Measurements from ENCODE around the gene TYR.
"Not testable (repeated sequence)": the region's sequence is repeated elsewhere in the genome, so short reads cannot be mapped to it uniquely, and the experiment has no call there.

The TYR gene

DNA sequence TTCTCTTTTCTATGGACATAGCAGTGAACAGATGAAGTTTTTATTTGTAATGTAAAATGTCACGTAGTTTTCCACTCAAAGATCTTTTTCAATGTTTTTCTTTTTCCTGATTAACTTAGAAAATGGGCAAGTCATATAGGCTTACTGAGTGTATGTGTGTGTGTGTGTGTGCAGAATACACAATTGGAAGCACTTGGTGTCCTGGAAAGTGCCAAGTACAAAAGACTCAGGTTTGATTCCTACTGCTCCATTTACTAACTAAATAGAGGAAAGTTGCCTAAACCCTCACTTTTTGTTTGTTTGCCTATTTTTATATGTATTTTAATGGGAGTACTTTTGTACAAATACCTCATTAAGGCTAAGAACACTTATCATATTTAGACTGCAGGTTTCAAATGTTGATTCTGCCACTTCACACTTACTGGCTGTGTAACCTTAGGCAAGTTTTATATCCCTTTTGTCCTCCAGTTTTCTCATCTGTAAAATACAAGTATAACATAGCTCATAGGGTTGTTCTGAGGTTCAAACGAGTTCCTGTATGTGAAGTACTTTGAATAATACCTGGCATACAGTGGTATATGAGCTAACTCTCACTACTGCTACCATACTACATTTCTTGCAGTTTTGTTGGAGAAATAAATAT lies 90.1 kb downstream of the TYR start:
- H3K4me1 ChIP-seq (ENCODE audit: control insufficient read depth in 1 of 2, insufficient read depth in 1 of 2, low read depth in 1 of 2, low read length in 1 of 2) = no peaks in the 10 kb centered on the region
- H3K36me3 ChIP-seq = no peaks in the 10 kb centered on the region
- no peak overlapping the region for H3K27ac ChIP-seq
- H3K9me3 ChIP-seq = no peaks in the 10 kb centered on the region
- no peak overlapping the region for H3K4me3 ChIP-seq (ENCODE audit: low read depth in 1 of 2, low read length in 1 of 2)
- TF ChIP-seq, protein P1, sequence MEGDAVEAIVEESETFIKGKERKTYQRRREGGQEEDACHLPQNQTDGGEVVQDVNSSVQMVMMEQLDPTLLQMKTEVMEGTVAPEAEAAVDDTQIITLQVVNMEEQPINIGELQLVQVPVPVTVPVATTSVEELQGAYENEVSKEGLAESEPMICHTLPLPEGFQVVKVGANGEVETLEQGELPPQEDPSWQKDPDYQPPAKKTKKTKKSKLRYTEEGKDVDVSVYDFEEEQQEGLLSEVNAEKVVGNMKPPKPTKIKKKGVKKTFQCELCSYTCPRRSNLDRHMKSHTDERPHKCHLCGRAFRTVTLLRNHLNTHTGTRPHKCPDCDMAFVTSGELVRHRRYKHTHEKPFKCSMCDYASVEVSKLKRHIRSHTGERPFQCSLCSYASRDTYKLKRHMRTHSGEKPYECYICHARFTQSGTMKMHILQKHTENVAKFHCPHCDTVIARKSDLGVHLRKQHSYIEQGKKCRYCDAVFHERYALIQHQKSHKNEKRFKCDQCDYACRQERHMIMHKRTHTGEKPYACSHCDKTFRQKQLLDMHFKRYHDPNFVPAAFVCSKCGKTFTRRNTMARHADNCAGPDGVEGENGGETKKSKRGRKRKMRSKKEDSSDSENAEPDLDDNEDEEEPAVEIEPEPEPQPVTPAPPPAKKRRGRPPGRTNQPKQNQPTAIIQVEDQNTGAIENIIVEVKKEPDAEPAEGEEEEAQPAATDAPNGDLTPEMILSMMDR (IDR thresholded peaks at IDR 0.05) = no peak
- H3K27me3 ChIP-seq = no peaks in the 10 kb centered on the region

DNA sequence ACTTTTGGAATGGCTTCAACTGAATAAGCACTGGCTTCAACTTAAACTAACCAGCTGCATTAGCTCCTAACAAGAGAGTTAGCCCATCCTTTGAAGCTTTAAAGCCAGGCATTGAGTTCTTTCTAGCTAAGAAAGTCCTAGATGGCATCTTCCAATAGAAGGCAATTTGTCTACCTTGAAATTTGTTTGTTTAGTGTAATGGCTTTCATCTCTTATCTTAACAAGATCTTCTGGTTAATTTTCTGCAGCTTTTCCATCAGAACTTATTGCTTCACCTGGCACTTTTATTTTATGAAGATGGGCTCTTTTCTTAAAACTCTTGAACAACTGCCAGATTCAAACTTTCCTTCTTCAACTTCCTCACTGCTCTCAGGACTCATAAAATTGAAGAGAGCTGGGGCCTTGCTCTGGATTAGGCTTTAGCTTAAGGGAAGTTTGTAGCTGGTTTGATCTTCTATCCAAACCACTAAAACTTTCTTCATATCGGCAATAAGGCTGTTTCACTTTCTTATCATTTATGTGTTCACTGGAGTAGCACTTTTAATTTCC lies 94.9 kb downstream of the TYR start:
- not testable (repeated sequence) for H3K4me1 ChIP-seq (ENCODE audit: control insufficient read depth in 1 of 2, insufficient read depth in 1 of 2, low read depth in 1 of 2, low read length in 1 of 2); H3K36me3 ChIP-seq; H3K9me3 ChIP-seq; H3K27ac ChIP-seq; H3K27me3 ChIP-seq; H3K4me3 ChIP-seq (ENCODE audit: low read depth in 1 of 2, low read length in 1 of 2)

DNA sequence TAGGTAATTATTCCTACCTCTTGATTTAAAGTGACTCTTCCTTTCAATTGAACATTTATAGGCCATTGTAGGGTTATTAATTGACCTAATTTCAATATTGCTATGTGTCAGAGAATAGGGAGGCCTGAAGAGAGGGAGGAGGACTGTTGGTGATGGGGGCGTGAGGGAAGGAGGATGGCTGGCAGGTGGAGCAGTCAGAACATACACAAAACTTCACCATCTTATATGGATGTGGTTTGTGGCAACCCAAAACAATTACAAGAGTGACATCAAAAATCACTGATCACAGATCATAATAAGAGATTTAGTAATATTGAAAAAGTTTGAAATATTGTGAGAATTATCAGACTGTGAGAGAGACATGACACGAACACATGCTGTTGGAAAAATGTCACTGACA lies 95.5 kb downstream of the TYR start:
- H3K27me3 ChIP-seq; H3K4me3 ChIP-seq (ENCODE audit: low read depth in 1 of 2, low read length in 1 of 2); H3K4me1 ChIP-seq (ENCODE audit: control insufficient read depth in 1 of 2, insufficient read depth in 1 of 2, low read depth in 1 of 2, low read length in 1 of 2); H3K36me3 ChIP-seq; H3K27ac ChIP-seq; H3K9me3 ChIP-seq: not testable (repeated sequence)

DNA sequence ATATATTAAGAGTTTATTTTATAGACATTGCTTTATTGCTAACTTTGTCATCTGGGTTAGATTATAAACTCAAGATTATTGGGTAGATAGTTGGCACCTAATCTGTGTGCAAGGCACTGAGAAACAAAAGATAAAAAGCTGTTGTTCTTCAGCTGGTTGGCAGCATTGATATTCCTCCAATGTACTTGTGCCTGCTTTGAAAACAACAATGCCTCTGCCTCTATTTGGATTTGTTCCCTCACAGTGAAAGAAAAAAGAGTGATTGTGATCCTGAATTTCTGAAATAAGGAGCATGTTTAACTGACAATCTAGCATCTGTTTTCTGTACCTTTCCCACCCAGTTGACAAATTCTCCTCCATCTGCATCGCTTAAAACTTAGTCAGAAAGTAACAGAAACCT lies 98.3 kb downstream of the TYR start:
- Histone ChIP-seq H3K36me3 (no peaks in the 10 kb centered on the region), H3K4me3 (ENCODE audit: low read depth in 1 of 2, low read length in 1 of 2) (no peak overlapping the region), H3K27me3 (no peaks in the 10 kb centered on the region), H3K9me3 (no peaks in the 10 kb centered on the region), H3K27ac (no peak overlapping the region), H3K4me1 (ENCODE audit: control insufficient read depth in 1 of 2, insufficient read depth in 1 of 2, low read depth in 1 of 2, low read length in 1 of 2) (no peaks in the 10 kb centered on the region)
- TF ChIP-seq, protein P1 (IDR thresholded peaks at IDR 0.05) = no peak

DNA sequence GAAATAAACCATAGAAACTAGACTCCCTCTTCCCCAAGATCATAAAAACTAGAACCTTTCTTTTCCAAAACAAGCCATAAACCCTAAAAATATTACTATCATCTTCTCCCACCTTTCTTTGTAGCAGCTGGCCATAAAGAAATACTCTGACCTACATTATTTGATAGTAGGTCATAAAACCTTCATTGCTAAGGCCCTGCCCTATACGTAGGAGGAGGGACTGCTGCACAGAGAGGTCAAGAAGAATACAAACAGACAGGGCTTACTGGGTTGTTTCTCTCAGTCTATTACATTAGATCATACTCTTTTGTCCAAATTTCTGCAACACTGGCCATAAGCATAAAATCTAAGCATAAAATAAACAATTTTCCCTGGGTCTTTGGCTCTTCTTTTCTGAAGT lies 101.5 kb downstream of the TYR start:
- no peak overlapping the region for H3K4me3 ChIP-seq (ENCODE audit: low read depth in 1 of 2, low read length in 1 of 2)
- H3K4me1 ChIP-seq (ENCODE audit: control insufficient read depth in 1 of 2, insufficient read depth in 1 of 2, low read depth in 1 of 2, low read length in 1 of 2) = no peaks in the 10 kb centered on the region
- H3K9me3 ChIP-seq = no peaks in the 10 kb centered on the region
- H3K36me3 ChIP-seq = no peaks in the 10 kb centered on the region
- H3K27me3 ChIP-seq = no peaks in the 10 kb centered on the region
- TF ChIP-seq, protein P1 (IDR thresholded peaks at IDR 0.05) = no peak
- no peak overlapping the region for H3K27ac ChIP-seq

DNA sequence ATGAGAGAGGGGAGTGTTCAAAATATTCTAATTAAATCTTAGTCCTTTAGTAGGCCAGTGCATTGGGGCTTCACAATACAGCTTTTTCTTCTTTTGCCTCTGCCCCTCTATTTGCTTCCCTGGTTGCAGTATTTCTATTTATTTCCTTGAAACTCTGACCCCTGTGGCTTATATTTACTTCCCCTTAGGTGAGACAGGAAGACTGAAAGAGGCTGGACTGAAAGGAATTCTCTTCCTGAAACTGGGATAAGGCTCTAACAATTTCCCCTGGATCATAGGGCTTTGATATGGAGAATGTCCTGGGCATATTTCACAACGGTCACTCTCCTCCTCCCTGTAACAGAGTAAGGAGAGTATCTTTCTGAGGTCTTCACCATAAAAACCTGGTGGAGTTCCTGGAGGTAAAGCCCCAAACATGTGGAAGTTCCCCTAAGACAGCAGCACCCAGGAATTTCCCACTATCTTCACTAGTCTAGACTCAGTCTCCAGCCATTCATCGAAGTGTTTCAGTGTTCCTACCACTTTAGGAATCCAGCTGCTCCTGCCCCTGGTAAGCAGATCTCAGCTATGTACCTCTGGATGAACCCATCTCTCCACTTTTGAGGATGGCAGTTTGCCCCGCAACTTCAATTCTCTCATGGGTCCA lies 103.5 kb downstream of the TYR start:
- not testable (repeated sequence) for H3K36me3 ChIP-seq; H3K27me3 ChIP-seq; H3K4me3 ChIP-seq (ENCODE audit: low read depth in 1 of 2, low read length in 1 of 2); H3K27ac ChIP-seq; H3K4me1 ChIP-seq (ENCODE audit: control insufficient read depth in 1 of 2, insufficient read depth in 1 of 2, low read depth in 1 of 2, low read length in 1 of 2); H3K9me3 ChIP-seq

DNA sequence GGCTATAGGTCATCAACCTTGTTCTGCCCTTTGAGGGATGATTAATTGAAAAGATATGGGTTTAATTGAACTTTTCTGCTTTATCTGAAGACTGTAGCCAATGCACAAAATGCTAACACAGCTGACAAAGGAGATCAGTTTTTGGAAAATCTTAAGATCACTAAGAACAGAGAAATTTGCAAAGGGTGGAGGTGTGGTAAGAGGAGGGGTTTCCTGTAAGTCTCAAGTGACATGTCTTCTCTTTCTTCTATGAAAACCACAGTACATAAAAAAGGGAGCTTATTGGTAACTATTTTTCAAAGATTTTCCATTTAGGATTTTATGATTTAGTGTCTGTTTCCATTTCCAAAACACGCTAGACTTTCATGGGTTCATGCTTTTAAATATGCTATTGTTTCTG lies 108.9 kb downstream of the TYR start:
- H3K9me3 ChIP-seq; H3K36me3 ChIP-seq; H3K27me3 ChIP-seq; H3K4me1 ChIP-seq (ENCODE audit: control insufficient read depth in 1 of 2, insufficient read depth in 1 of 2, low read depth in 1 of 2, low read length in 1 of 2); H3K4me3 ChIP-seq (ENCODE audit: low read depth in 1 of 2, low read length in 1 of 2); H3K27ac ChIP-seq: not testable (repeated sequence)

DNA sequence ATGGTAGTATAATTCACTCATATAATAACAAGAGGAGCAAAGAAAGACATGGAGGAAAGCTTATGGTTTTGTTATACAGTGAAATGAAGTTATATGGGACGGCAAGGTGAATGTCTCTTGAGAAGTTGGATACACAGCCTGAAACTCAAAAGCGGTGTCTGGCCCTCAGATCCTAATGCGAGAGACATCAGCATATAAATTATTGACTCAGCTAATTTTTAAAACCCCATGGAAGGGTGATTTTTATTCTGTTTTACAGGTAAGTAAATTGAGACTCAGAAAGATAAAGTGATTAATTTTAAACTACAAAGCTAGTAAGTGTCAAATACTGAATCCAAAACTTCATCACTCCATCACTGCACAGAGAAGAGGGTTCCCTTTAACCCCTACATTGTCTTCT lies 110.3 kb downstream of the TYR start:
- H3K4me3 ChIP-seq (ENCODE audit: low read depth in 1 of 2, low read length in 1 of 2); H3K27ac ChIP-seq; H3K36me3 ChIP-seq; H3K27me3 ChIP-seq; H3K4me1 ChIP-seq (ENCODE audit: control insufficient read depth in 1 of 2, insufficient read depth in 1 of 2, low read depth in 1 of 2, low read length in 1 of 2); H3K9me3 ChIP-seq: not testable (repeated sequence)
